Astrocyte of the hippocampus (primary cell): ENCODE results near the gene RAB19.
A peak's percentile ranks its signal among the peaks of the same experiment; 100 is the strongest.
"Not testable (repeated sequence)": the region's sequence is repeated elsewhere in the genome, so short reads cannot be mapped to it uniquely, and the experiment has no call there.

Source experiments
- DNase-seq: peaks from one replicate; pipeline ENCODE4 v3.0.0; 2011; ENCODE audit warnings: low read depth, low spot score

The RAB19 gene

GRCh38 chr7:140400381-140400780 lies 3.5 kb upstream of the RAB19 start:
- no peak for DNase-seq

GRCh38 chr7:140402178-140402835 lies 1.6 kb upstream of the RAB19 start:
- peak; percentile 38 for DNase-seq

- DNase-seq = peak; percentile 57
Observed at GRCh38 chr7:140404565-140405065, 757 bp downstream of the RAB19 start.

- DNase-seq = no peak
Observed at GRCh38 chr7:140415361-140415760, 11.5 kb downstream of the RAB19 start.

GRCh38 chr7:140415816-140416215 lies 12.0 kb downstream of the RAB19 start:
- DNase-seq = not testable (repeated sequence)

GRCh38 chr7:140416560-140416959 lies 12.7 kb downstream of the RAB19 start:
- no peak for DNase-seq

GRCh38 chr7:140417456-140418155 lies 13.7 kb downstream of the RAB19 start:
- no peak for DNase-seq

GRCh38 chr7:140418156-140418472 lies 14.3 kb downstream of the RAB19 start:
- not testable (repeated sequence) for DNase-seq

- no peak for DNase-seq
Observed at GRCh38 chr7:140418653-140419052, 14.8 kb downstream of the RAB19 start.

GRCh38 chr7:140421521-140421920 lies 17.7 kb downstream of the RAB19 start:
- no peak for DNase-seq

GRCh38 chr7:140423501-140423900 lies 19.6 kb downstream of the RAB19 start:
- no peak for DNase-seq

GRCh38 chr7:140425718-140426117 lies 21.9 kb downstream of the RAB19 start:
- no peak for DNase-seq

- no peak for DNase-seq
Observed at GRCh38 chr7:140426130-140426529, 22.3 kb downstream of the RAB19 start.

- DNase-seq = no peak
Observed at GRCh38 chr7:140433396-140433795, 29.5 kb downstream of the RAB19 start.

- DNase-seq = peak; percentile 6
Observed at GRCh38 chr7:140435252-140435895, 31.5 kb downstream of the RAB19 start.

GRCh38 chr7:140439359-140439758 lies 35.5 kb downstream of the RAB19 start:
- no peak for DNase-seq

- no peak for DNase-seq
Observed at GRCh38 chr7:140440593-140440992, 36.7 kb downstream of the RAB19 start.

- DNase-seq = no peak
Observed at GRCh38 chr7:140441519-140441918, 37.7 kb downstream of the RAB19 start.

GRCh38 chr7:140446467-140446866 lies 42.6 kb downstream of the RAB19 start:
- DNase-seq = no peak

GRCh38 chr7:140447841-140448240 lies 44.0 kb downstream of the RAB19 start:
- DNase-seq = no peak

GRCh38 chr7:140448781-140449480 lies 45.1 kb downstream of the RAB19 start:
- DNase-seq = no peak

- no peak for DNase-seq
Observed at GRCh38 chr7:140451716-140452115, 47.9 kb downstream of the RAB19 start.
